ENCODE results near the gene TRAPPC3. TPM values are rescaled to one million over a fixed set of nuclear protein-coding genes. Genes with fewer than 3 reads are reported as not detected.

The TRAPPC3 gene
- total RNA-seq, 4 donors from 2014 or later: 64.6 to 104 (median 91.0) TPM

DNA sequence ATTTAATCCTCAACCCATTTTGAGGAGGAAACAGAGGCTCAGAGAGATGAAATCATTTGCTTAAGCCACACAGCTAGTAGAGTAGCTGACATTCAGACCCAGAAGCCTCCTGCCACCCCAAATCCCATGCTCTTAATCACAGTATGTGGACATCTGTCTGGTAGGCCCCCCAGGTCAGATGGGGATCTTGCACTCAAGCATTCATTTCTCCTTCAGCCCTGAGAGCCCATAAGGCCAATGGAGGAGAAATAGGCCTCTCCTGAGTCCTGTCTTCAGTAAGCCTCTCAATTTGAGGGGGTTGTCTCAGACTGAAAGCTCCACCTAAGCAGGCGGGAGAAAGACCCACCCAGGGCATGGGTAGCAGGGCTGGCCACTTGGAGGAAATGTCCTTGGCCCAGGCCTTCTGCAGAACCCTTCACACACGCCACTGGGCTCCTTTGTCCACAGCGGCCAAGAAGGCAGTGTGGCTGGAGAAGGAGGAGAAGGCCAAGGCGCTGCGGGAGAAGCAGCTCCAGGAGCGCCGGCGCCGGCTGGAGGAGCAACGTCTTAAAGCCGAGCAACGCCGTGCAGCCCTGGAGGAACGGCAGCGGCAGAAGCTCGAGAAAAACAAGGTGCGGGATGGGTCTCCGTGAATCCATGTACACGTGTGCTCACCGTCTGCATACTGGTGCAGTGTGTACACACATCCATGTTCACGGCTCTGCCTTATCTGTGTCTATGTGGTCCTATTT is 22.9 kb upstream of the TRAPPC3 start:
- TF ChIP-seq, protein P1, sequence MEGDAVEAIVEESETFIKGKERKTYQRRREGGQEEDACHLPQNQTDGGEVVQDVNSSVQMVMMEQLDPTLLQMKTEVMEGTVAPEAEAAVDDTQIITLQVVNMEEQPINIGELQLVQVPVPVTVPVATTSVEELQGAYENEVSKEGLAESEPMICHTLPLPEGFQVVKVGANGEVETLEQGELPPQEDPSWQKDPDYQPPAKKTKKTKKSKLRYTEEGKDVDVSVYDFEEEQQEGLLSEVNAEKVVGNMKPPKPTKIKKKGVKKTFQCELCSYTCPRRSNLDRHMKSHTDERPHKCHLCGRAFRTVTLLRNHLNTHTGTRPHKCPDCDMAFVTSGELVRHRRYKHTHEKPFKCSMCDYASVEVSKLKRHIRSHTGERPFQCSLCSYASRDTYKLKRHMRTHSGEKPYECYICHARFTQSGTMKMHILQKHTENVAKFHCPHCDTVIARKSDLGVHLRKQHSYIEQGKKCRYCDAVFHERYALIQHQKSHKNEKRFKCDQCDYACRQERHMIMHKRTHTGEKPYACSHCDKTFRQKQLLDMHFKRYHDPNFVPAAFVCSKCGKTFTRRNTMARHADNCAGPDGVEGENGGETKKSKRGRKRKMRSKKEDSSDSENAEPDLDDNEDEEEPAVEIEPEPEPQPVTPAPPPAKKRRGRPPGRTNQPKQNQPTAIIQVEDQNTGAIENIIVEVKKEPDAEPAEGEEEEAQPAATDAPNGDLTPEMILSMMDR (IDR thresholded peaks at IDR 0.05; ENCODE audit: low read depth): no peak

DNA sequence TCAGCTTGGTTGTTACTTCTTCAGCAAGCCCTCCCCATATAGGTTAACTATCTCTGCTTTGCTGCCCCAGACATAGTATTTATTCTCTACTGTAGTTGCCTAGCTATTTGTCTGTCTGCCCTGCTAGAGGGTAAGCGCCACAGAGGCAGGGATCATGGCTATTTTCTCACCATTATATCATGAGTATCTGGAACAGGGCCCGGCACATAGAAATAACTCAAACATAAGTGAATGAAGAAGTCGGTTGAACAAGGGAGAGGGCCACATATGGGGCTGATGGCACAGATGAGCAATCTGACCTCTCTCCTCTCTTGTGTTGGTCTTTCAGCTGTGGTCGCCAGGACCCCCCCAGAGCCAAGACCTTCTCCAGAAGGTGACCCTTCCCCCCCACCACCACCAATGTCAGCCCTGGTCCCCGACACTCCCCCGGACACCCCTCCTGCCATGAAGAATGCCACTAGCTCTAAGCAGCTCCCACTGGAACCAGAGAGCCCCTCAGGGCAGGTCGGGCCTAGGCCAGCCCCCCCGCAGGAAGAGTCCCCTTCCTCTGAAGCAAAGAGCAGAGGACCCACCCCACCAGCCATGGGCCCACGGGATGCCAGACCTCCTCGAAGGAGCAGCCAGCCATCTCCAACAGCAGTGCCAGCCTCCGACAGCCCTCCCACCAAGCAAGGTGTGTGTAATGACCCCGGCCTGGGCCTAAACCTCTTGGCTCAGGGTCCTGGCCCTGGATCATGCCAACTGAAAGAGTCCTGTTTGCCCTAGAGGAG is 21.5 kb upstream of the TRAPPC3 start:
- TF ChIP-seq, protein P1 (IDR thresholded peaks at IDR 0.05; ENCODE audit: low read depth): no peak

DNA sequence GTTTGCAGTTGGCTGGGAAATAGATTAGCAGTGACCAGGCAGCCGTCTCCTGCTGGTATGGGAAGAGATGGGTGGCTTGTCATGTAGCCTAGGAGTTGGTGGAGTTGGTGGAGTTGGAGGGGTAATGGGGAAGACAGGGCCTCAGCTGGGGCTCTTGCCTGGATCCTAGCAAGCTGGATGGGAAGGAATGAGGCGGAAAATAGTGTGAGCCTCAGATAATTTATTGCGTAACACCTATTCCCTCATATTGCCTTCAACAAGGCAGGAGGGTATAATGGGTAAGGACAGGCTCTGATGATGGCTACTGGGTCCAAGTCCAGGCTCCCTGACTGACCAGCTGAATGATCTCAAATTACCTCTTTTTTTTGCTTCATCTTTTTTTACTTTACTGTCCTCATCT is 19.2 kb upstream of the TRAPPC3 start:
- TF ChIP-seq, protein P1 (IDR thresholded peaks at IDR 0.05; ENCODE audit: low read depth): no peak

DNA sequence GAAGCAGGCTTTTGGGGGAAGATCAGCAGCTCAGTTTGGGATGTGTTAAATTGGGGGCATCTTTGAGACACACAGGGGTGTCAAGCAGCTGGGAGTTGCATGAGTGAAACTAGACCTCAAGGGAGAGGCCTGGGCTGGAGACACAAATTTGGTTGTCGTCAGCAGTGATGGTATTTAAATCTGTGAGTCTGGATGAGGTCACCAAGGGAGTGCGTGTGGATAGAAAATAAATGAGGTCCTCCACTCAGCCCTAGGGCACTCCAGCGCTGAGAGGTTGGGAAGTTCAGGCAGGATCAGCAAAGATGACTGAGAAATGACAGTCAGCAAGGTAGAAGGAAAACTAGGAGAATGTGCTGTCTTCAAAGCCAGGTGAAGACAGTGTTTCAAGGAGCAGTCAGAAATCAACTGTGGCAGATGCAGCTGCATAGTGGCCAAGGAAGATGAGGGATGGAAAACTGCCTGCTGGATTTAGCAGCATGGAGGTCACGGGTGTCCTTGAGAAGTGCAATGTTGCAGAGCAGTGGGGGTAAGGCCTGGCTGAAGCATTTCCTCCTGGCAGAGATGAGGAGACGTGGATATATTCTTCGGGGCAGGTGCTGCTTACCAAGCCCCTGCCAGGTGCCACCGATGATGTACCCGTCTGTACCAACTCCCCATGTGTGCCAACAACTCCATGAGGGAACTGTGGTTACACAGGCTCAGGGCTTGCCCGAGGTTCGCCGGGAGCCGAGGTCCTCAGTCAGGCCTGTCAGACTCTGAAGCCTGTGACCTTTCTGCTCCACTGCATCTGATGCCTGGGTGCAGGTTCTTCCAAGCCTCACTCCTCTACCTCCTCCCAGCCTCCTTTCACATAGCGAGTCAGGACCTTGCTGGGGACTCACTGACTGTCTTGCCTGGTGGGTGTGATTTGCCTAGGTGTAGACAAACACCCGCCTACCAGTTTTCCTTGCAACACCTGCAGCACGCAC is 17.9 kb upstream of the TRAPPC3 start:
- TF ChIP-seq, protein P1 (IDR thresholded peaks at IDR 0.05; ENCODE audit: low read depth): no peak

DNA sequence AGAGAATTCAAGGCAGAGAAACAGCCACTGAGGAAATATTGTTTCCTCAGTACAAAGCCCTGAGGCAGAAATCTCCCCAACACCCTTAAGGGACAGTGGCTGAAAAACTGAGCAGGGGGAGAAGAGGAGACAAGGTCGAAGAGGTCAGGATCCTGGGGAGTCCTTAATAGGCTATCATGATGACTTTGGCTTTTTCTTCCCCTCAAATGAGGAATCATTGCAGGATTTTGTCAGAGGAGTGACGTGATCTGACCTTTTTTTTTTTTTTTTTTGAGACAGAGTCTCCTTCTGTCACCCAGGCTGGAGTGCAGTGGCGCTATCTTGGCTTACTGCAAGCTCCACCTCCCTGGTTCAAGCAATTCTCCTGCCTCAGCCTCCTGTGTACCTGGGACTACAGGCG is 16.9 kb upstream of the TRAPPC3 start:
- TF ChIP-seq, protein P1 (IDR thresholded peaks at IDR 0.05; ENCODE audit: low read depth): no peak

DNA sequence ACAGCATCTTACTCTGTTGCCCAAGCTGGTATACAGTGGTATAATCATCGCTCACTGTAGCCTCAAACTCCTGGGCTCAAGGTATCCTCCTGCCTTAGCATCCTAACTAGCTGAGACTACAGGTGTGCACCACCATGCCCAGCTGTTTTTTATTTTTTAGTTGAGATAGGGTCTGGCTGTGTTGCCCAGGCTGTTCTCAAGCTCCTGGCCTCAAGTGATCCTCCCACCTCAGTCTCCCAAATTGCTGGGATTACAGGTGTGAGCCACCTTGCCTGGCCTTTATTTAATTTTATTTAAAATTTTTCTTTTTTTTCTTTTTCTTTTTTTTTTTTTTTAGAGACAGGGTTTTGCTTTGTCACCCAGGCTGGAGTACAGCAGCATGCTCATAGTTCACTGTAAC is 15.9 kb upstream of the TRAPPC3 start:
- TF ChIP-seq, protein P1 (IDR thresholded peaks at IDR 0.05; ENCODE audit: low read depth): no peak

Data from subcutaneous adipose tissue (tissue), 4 donors.